ENCODE results near the gene DNAJB5.

The DNAJB5 gene

DNA sequence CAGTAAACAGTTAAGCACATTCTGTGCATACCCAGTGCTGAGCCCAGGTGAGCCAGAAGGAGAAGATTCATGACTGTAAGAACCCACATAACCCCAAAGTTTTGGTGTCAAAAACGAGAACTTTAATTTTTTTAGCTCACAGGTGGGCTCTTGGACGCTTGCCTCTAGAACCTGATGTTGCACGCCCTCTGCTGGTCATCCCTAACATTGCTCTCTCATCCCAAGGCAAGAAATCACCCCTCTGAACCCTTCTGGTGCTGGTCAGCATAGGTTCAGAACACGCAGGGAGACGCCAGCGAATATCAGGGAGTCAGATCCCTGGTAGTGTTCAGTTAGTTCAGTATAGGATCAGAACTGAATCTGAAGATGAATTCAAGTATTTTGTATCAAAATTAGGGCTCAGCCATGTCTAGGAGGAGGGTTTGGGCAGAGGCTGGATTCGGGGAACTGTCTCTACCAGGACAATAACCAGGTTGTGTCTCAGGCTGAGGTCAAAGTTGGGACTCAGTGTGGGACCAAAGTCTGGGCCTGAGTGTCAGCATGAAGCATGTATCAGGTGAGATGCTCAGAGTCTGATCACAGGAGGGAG lies 4.1 kb upstream of the DNAJB5 start:
- peak; percentile 17 for DNase-seq

DNA sequence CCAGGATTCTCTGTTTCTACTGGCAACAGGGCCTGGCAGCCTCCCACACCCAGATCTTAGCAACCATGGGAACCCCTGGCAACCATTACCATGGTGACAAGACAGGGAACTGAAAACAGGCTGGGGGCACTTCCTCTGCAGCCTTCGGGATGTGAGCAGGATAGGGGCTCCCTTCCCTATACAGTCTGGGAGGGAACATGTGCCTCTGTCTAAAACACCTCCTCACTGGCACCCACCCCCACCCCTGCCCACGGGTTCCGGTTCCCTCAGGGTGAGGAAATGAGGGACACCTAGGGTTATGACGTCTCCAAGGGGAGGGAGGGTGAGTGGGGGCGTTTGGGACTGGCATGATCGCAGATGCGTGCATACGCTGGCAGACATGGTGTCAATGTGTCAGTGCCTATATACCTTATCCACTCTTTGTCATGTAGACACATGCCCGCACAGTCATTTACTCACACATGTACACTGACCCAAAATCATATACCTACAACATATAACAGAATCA lies 3.0 kb upstream of the DNAJB5 start:
- DNase-seq: peak; percentile 49

DNA sequence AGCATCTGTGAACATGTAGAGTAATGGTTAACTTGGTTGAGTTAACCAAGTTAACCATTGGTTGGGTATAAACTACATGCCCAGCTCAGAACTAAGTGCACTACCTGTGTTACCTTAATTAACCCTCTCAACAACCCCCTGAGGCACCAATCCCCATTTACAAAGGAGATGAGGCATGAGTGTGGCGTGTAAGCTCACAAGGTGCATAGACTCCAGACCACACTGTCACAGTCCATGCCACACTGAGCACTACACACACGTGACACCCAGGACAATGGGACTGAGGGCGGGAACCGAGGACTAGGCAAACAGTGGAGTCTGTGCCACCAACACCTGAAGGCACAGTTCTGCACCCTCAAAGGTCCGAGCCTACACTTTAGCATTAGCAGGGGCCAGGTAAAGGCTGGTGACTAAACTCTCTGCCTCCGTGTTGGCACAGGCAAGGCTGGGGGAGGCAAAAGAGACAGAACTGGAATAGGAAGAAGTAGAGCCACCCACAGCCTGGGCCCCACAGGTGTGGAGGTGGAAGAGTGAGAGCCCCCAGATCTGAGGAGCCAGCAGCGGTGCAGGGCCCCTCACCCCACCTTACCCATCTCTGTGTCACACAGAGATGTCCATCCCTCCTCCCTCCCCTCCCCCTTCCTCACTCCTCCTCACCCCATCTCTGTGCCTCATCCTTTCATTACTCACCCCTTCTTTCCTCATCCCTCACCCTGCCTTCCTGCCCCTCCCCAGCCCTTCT lies 2.2 kb upstream of the DNAJB5 start:
- DNase-seq: no peak

DNA sequence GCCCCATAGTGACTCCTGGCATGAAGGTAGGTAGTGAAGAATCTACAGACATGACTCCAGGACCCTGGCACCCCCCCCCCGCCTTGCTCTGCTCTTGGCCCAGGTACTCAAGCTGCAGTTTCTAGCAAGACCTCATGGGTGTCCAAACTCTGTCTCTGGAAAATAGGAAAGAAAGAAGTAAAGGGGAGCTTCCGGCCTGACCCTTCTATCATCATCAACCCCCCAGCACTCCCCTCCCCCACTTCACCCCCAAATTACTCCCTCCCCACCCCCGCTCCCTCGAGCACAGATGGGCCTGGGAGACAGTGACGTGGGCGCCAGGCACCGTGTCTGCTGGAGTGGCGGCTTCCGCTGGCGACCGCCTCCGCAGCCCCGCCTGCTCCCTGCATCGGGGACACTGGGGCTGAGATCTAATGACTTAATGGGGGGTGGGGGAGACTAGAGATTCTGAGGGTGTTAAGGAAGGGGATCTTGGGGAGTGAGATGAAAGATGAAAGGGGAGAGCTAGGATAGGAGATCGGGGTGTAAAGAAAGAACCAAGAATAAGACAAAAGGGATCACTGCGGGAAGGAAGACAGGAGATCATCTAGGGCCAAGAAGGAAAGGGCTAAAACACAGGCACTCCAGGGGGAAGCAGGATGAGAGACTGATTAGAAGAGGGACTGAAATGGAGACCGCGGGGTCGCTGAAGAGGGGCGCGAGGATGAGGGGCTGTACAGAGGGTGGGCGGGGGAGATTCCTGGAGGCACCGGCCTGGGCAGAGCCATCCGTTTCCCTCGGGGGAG lies 1.1 kb upstream of the DNAJB5 start:
- no peak for DNase-seq

DNA sequence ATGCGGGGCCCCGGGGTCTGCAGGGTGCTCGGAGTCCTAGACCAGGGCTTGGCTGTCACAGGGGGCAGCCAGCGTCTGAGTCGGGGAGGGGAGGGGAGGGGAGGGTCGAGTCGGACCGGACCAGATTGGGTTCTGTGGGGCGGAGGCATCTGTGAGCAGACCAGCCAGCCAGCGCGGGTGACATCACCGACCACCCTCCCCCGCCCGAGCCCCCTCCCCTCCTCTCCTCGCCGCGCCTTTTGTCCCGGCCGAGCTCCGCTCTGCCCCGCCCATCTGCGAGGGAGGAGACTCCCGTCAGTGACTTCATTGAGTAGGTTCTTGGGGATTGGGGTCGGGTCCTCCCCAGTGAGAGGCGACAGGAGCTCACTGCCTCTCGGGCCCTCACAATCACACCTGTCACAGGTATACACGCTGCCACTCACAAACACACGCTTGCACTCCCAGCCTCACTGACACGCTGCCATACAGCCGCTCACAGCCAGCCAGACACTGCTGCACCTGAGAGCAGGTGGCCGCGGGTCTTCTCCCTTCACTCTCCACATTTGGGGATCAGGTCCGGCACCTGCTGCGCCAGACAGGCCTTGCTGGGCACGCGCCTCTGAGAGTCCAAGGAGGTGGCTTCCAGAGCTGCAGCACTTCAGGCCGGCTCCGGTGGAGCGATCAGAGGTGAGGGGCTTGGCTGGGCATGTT lies 546 bp downstream of the DNAJB5 start:
- no peak for DNase-seq

DNA sequence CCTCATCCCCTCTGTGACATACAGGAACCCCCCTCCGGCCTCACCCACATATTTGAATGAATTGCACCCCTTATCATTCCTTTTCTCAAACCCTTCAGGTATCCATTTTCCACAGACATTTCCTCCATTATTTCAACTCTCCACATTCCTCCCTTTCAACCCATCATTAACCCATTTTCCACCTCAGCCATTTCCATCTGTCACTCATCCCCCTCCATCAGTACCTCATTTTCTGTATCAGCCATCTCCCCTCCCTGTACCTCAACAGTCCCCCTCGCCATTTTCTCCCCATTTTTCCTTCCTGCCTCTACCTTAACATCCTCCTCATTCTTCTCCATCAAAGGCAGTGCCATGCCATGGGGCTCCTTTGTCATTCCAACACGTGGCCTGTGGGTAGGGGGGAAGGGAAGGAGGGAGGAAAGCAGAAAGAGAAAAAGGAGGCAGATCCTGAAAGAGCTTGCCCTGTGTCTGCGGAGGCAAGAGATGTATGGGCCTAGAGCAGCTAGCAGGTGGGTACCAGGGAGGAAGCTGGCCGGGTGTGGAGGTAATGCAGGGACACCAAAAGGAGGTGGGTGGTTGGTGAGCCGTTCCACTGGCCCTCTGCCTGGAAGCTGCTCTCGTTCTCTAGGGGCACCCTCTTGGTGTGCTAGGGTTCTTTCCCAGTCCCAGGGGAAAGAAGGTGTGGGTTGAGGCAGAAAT lies 1.5 kb downstream of the DNAJB5 start:
- no peak for DNase-seq

DNA sequence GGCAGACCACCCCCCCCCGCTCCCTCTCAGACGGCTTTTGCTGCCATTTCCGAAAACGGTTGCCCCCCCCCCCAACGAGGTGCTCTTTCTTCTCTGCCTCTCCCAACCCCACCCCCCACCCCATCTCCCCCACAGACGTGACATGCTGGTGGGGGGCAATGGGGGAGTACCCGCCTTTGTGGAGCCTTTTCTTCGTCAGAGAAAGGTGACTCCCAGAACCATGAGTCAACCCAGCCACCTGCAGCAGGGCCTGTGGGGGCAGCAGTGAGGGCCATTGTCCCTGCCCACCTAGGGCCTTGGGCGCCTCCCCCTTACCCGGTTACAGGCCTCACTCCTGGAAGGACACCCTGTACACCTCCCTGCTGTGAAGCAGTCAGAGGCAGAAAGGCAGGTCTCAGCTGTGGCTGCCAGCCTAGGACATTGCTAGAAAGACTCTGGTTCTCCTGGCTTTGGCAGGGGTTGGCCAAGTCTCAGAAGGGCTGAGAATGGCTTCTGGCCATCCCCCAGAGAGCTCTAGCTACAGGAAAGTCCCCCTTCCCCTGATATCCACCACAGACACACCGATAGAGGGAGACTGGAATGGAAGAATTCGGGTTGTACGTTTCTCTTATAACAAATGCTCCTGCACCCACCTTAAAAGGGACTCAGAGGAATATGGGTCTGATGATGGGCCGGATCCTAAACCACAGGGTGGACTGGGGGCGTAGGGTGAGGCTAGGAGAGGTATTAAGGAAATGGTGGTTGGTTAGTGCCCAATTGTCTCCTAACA lies 2.2 kb downstream of the DNAJB5 start:
- no peak for DNase-seq

DNA sequence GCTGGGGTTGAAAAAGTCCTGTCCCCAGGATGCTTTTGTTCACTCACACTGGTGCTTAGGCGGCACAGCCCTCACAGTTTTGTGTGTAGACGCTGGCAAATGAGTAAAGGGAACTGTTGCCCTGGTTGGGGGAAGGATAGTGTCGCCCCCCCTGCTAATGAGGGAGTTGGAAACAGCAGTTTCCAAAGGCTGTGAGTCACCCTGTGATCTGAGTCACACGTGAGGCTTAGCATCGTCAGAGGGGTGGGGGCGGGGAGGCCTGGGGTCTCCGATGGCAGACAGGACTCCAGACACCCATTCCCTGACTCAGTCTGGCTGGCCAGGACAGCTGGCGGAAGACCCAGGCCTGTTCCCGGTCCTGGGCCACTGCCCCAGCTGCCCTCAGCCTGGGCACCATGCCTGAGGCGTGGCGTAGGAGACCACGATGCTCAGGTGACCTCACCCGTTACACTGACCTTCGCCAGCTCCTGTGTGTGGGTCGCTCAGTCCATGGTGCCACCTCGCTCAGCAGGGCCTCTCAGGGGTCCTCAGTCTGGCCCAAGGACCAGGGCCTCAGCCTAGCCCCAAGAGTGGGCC lies 2.9 kb downstream of the DNAJB5 start:
- DNase-seq: no peak

DNA sequence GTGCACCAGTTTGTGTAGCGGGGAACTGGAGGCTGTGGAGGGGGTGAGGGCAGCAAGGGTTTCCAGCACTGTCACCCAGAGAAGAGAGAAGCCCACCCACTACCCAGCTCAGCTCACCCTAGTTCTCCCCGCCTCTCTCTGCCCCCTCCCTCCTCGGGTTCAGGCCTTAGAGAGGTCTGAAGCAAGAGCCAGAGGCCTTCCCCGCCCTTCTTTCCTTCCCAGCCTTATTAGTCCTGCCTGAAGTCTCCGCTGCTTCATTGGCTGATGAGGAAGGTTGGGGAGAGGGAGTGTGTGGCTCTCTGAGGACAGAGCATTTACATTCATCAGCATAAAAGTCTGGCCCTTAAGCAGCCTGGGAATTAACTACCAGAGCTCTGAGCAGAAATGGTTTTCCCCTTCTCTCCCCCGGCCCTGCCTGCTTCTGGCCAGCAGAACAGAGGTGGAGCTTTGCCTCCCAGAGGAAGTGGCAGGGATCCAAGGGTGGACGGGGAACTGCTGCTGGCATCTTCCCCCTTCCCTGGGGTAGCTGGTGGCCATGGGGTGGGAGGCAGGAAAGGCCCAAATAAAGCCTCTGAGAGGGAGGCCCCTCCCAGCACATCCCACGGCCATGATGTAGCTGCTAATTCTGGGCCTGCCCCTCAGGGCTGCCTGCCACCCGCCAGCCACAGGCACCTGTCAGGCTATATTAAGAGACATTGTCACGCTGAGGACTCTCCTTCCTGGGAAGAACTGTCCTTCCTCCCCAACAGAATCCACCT lies 4.1 kb downstream of the DNAJB5 start:
- DNase-seq: no peak

DNA sequence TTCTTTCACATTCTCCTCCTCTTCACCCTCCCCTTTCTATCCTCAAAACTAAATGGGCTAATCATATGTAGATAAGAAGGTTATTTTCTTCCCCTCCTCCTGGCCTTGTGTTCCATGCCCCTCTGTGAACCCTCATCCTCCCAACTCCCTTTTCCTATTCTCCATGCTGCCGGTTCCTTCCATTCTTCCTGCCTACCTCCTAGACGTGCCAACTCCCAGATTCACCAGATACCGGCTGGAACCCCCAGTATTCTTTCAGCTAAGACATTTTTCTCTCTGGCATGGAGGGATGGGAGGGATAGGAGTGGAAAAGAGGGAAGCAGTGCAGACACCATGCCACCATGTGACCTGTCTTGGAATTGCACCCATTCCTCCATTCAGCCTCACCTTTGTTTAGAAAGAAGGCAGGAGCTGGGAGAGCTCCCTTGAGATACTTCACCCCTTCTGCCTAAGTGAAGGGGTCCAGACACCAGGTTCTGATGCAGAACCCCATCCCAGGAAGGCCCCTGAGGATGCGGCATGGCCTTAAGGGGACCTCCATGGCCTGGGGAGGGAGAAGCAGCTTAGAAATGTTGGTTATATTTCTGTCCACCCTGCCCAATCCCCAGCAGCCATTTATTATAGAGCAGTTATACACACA lies 4.8 kb downstream of the DNAJB5 start:
- DNase-seq: no peak

DNA sequence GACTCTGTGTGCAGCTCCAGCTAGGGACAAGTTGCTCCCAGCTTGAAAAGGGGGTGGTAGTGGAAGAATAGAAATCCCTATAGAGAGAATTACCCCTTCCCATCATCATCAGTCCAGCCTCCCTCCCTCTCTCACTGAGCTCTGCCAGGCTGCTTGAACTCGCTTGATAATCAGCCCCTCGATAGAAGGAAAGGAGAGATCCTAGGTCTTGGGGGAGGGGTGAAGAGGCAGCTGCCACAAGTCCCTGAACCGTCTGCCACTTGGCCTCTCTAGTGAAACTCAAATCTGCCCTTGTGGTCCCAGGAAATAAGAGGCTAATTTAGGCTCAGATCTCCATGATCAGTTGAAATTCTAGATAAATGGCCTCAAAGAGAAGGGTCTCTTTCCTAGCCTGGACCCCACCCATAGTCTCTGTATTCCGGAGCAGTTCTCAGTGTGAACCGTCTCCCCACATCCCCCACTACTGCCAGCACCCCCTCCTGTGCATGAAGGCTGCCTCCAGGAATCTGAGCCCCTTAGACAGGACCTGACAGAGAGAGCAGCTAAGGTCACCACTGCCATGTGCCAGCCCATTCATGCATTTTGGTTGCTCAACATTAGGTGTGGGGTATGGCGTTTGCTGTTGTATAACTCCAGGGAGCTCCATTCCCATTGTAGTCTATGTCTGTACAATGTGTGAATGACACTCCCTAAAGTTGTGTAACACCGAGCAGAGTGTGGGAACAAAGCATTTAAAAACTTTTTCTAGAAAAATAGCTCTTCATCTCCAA lies 5.5 kb downstream of the DNAJB5 start:
- DNase-seq: no peak

DNA sequence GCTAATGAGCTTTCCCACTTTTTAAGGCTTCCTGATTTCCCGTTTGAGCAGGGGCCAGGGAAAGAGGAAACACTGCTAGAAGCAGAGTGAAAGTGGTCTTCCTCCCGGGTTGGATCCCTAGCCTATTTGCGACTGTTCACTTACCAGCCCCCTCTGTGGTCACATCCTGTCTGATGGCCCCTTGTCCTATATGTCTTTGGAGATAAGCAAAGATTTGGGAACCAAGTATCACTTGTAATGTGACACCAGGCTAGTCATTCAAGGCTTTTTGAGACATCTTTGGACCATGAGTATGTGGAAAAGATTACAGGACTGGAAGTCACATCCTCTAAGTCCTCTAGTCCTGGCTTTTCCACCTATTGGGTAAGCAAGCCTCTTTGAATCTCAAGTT lies 6.1 kb downstream of the DNAJB5 start:
- no peak for DNase-seq

DNA sequence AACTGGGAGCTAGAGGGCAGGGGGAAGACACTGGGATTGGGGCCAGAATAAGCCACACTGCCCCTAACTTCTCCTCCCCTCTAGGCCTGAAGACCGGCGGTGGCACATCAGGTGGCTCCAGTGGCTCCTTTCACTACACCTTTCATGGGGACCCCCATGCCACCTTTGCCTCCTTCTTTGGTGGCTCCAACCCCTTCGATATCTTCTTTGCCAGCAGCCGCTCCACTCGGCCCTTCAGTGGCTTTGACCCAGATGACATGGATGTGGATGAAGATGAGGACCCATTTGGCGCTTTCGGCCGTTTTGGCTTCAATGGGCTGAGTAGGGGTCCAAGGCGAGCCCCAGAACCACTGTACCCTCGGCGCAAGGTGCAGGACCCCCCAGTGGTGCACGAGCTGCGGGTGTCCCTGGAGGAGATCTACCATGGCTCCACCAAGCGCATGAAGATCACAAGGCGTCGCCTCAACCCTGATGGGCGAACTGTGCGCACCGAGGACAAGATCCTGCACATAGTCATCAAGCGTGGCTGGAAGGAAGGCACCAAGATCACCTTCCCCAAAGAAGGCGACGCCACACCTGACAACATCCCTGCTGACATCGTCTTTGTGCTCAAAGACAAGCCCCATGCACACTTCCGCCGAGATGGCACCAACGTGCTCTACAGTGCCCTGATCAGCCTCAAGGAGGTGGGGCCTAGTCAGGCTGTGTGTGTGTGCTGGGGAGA lies 6.8 kb downstream of the DNAJB5 start:
- DNase-seq: no peak

DNA sequence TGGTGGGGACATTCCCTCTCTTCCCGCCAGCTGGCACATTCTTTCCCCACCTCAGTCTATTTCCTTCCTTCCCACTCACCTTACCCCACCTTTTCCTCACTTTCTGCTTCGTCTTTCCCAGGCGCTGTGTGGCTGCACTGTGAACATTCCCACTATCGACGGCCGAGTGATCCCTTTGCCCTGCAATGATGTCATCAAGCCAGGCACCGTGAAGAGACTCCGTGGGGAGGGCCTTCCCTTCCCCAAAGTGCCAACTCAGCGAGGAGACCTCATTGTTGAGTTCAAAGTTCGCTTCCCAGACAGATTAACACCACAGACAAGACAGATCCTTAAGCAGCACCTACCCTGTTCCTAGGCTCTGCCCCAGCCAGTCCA lies 7.3 kb downstream of the DNAJB5 start:
- no peak for DNase-seq

DNA sequence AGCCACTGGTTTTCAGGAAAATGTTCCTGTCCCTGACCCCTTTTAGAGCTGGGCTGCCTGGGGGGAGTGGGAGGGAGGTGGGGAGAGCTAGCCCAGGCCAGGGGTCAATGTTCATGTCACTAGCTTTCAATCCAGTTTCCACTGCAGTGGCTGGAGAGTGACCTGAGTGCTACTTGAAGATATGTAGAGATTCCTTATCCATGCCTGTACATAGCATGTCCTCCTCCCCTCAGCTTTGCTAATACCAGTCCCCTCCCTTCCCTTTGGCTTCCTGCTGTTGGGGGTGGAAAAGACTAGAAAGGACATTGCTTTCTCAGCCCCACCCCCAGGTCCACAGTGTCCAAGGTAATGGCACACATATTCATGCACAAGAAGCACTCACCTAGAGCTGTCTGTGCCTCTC lies 7.8 kb downstream of the DNAJB5 start:
- no peak for DNase-seq

DNA sequence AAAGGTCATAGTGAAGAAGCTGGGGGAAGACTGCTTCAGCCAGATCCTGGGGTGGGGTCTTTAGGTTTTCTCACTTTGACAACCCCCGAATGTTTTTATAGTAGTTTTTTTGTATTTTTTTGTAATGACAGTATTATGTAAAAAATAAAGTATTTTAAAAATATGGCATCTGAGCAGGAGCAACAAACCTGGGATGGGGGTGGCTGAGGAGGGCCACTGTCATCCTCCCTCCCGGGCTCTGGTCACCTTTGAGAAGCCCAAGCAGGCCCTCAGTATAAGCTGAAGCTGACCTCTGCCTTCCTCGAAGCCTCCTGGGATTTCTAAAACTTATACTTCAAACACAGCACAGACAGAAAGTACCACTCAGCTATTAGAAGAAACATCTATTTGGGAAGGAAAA lies 8.7 kb downstream of the DNAJB5 start:
- no peak for DNase-seq

DNA sequence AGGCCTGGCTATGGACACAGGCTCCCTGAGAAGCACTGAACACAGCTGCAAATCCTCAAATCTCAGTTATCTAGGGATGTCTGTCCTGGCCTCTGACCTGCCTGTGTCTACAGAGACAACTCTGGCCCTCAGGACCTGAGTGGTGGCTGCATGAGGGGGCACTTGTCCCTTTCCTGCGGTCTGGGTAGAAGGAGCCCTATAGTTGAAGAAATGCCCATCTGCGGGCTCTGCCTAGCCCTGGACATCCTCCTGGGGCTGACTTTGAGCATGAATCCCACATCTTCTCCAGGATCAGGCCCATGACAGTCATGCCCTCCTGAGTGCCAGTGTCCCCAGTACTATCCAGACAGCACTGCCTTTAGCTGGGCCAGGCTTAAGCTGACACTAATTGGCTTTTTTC lies 10.0 kb downstream of the DNAJB5 start:
- no peak for DNase-seq

DNA sequence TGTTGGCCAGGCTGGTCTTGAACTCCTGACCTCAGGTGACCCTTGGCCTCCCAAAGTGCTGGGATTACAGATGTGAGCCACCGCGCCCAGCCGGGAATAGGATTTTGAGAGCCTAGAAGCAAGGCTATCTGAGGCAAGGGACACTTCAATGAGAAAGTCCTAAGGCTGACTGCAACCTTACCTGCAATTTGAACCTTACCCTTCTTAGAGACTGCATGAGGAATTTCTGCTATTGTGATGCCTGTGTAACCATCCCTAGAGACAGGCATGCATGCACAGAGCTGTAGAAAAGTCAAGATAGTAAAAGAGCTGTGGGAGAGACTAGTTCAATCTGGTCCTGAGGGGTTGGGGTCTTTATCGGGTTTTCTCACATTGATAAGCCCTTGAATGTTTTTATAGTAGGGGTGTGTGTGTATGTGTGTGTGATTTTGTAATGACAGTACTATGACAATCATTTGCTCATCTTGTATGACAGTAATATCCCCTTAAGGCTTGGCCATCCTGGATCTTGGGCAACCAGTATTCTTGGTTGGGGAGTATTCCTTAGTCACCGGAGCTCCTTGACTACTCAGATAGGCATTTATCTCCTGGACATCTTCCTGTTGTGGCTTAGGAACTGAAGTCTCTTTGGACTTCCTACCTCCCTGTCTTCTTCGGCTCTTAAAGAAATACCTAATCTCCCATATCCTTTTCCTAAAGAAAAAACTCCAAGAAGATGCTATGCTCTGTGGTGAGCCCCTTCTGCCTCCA lies 11.2 kb downstream of the DNAJB5 start:
- DNase-seq: no peak

All from GDM1 (cell line).